Right kidney (tissue), 1 donor: Measurements from ENCODE around the gene CRTC2.
"Not testable (repeated sequence)": the region's sequence is repeated elsewhere in the genome, so short reads cannot be mapped to it uniquely, and the experiment has no call there.

ENCODE experiments used
- DNase-seq: peaks from one replicate; pipeline ENCODE4 v3.0.0-alpha.2; 2016

CRTC2 gene

DNA sequence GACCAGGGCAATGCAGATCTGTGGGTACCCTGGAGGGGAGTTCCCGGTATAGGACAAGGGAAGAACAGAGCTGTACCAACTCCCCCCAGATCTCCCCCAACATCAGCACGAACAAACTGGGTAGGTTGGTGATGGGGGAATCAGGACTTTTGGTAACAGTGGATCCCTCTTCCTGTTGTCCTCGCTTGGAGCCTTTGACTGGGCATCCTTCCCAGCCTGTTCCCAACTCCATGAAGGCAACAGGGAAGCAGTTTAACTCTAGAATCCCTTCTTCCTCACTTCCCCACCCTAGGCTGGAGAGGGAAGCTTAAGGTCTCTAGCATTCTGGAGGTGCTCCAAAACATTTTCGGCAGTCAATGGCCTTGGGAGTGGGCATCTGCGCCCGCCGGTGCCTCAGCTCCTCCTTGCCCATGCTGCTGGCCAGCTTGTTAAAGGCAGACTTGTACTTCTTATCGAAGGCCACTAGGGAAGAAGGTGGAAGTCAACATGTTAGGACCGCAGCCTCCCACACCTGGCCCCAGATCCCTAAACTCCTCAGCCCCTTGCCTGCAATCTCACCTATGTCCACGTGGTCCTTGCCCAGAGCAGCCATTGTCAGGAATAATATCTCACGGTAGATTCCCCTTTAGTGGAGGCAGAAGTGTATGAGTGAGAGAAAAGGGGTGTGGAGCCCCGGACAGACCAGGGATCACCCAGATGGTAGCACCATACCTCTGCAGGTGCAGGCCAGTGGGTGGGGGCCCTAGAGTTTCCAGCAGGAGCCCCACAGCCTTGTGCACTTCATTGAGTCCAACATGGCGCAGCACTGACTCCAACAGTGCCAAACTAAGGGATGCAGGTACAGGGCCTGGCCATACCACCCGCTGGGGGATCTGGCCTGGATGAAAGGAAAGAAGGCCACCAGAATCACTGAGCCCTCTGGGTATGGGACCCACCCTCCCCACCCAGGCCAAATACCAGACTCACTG, 28.1 kb downstream of the CRTC2 start:
- DNase-seq: no peak

DNA sequence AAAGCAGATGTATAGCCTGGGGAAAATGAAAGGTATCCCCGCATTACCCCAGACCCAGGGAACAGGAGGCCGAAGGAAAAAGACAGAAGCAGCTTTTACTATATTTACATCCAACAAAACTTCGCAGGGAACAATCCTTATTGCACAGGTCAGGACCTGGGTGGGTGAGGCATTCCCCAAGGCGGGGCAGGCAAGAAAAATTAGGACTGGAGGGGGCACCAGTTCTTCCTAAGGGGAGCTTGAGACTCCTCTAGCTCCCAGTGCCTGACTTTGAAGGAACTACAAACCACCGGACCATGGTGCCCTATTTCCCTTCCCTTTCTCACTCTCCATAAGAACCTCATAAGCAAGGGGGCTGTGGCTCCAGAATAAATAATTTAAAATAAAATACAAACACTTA, 29.0 kb downstream of the CRTC2 start:
- no peak for DNase-seq

DNA sequence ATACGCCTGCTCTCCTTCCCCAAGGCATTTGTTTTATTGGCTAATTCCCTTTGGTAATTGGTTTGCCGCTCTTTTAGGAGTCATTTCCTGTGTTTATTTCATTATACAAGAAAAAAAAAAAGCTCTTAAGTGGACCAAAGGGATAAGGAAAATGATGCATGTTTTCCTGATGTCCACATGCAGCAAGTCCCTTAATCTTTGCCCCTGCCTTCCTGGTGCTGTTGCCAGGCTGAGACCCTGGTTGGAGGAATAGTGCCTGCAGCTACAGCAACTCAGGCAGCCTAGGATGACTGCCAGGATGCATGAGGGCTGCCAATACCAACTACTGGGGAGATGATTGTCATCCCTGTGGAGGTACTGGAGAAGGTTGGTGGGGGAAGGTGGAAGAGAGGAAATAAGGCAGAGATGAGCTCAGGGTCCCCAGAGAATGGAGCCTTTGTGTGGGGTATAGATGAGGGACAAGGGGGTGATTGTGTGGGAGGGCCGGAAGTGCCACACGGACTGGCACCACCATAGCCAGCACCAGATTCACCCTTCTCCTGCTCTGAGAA, 29.5 kb downstream of the CRTC2 start:
- no peak for DNase-seq

DNA sequence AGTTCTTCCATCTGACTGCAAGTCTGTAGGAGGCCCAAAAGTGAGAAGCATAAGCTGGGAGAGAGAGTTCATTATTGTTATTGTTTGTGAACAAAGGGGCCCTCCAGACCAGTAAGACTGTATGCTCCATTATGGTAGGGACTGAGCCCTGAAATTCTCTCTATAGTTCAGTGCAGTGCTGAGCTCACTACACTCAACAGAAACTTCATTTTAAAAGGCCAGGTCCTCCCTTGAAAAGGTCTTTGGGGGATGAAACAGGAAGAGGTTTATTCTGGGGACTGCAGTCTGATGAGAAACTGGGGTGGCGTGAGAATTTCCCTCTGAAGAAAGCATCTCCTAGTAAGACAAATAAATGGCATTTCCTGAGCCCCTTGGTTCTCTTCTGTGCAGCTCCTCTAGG, 30.2 kb downstream of the CRTC2 start:
- no peak for DNase-seq

DNA sequence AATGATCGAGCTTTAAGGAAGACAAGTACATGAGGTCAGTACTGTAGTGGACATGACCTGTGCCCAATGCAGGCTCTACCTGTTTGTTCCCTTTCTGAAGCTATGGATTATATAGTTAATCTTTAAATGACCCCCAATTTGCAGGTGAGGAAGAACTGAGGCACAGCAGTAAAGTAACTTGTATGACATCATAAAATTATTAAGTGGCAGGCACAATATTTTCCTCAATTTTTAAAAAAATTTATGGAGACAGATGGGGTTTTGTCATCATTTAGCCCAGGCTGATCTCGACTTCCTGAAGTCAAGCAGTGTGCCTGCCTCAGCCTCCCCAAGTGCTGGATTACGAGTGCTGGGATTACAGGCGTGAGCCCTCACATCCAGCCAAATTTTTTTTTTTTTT, 32.0 kb downstream of the CRTC2 start:
- DNase-seq: no peak

DNA sequence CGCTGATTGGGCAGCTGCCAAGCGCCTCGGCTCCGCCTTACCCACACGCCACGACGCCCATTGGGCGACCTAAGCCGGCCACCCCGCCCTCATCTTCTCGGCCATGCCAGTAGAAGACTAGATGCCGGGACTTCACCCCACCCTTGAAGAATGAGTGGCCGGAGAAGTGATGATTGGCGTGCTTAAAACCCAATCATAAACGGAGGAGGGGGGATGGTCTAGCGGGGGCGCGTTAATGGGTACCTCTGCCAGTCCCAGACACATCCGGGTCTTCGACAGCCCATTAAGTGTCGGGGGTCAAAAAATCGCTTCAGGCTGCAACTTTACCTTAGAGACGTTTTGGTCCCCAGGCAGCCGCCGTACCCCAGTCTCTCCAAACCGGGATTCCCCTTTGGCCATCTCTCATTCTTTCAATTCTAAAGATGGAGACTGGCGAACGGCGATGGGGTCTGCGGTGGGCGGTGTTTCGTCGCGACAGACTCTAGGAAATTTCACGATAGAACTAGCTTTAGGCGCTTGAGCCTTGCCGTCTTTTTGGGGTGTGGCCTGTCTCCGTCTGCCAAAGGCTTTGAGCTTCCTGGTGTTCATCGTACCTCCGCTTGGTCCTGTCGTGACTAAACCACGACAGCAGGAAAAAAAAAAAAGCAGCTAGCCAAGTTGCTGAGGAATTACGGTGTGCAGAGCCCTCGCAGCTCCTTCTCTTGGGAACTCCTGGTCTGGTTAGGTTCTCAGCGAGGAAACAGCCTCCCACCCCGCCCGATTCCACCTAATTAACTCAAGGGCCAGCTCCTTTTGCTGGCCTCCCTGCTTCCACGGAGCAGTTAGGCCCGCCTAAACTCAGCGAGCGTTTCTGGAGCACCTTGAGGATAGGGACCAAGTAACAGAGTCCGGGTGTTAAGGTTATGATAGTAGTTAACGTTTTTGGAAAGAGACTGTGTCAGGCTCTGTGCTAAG, 35.2 kb downstream of the CRTC2 start, which contains the start of gene GATAD2B:
Gene GATAD2B (minus strand): TSS at position 1 of the 954 bp plus-strand sequence. CDS start 94,625 bp downstream, outside the sequence.
- peak; percentile 89 for DNase-seq

DNA sequence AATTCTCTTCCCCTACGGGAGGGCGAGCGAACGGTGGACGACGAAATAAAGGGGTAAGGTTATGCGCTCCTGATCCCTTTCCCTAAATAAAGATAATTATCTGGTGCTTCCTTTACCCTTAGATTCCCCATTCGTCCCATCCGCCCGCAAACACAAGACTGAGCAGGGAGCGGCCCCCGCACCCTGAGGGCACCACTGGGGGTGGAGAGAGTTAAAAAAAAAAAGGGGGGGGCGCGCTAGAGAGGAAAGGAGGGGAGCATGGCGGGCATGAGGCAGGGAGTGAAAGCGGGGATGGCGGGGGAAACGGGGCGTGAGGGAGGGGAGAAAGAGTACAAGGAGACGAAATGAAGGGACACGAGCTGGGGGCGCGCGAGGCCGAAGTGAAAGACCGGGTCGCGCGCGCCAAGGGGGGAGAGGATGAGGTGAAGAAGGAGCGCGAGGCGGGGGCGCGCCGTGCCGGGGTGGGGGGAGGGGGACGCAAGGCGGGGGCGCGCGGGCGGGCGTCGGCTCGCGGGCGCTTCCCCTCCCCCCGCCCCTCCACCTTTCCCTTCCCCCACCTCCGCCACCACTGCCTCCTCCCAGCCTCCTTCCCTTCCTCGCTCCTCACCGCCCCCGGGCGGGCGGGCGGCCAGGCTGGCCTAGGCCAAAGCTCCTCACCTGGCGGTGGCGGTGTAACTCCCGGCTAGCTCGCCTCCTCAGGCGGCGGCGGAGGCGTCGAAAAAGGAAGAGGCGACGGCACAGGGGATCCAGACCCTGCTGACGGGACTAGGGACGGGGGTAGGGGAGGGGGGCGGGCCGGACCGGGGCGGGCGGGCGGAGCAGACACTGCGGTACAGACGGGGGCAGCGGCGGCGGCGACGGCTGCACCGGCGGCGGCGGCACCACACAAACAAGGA, 36.1 kb downstream of the CRTC2 start:
- DNase-seq: no peak

DNA sequence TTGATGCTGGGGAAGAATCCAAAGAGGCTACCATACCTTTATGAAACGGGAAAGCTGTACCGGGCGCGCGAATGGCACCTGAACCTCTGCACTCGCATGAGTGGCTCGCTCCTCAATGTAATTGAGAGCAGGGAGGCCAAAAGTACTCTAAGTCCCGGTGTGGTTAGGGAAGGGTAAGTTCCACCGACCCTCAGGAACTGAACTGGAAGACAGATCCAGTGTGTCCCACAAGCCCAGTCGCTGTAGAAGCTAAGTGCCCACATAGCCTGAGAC, 36.7 kb downstream of the CRTC2 start:
- peak; percentile 49 for DNase-seq

DNA sequence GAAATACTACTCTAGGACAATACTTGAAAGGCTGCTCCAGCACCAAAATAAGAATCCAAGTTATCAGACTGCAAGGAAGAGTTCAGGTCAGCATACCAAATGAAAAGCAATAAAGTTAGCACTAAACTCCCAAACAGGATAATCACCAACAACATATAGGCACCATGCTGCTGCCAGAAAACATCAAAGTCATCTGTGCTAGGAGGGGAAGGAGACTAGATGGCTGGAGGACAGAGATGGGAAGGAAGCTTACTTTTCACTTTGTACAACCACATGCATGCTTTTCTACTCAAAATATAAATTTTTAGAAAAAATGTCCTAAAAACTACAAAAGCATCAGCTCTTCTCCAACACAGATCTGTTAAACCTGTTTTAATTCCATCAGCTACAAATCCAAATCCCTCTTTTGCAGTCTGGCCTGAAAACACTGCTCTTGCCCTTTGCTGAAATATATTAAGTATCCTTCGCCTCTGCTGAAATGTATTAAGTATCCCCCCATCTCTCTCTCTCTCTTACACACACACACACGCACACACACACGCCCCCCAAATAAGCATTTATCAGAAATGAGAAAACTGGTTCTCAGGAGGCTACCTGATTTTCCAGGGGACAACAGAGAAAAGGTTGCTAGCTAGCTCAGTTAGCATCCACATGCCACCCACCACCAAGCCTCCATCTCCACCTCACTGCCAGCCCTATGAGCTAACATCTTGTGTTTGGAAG, 37.2 kb downstream of the CRTC2 start:
- no peak for DNase-seq

DNA sequence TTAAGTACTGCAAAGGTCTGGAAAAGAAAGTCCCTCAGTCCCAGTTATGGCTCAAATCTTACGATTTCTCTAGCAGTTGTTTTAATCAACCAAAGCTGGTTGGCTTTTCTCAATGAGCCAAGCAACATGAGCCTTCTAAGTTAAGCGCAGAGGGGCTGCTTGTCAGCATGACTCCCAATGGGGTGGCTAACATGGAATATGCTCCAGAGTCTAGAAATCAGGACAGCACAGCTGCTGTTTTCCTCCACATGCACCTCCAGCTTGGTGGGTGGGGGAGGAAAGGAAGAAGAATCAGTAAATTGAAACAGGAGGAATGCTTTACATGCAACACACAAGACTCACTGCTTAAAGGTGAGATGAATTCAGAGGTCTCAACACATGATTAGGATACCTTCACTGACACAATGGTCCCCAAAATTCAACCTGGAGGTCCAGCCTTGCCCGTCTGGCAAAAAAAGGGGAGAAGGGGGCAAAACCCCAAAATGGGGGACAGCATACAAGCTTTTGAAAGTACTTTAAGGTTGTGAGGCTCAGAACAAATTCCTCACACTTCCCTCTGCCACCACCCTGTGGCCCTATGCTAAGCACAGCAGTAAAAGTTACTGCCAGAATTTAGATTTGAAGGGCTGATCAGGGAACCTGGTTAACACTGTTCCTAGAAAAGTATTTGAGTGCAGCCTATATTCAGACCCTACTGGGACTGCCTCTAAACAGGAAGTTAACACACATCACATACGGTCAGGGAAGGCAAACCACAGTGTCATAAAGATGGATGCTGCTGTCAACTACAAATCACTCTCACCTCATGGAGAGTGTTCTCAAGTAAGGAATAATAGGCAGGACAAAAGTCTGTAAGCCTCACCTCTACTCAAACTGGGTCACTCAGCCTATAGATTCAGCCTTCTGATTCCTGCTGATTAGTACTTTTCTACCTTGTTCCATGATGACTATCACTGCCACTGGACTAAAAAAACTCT, 38.2 kb downstream of the CRTC2 start:
- no peak for DNase-seq

DNA sequence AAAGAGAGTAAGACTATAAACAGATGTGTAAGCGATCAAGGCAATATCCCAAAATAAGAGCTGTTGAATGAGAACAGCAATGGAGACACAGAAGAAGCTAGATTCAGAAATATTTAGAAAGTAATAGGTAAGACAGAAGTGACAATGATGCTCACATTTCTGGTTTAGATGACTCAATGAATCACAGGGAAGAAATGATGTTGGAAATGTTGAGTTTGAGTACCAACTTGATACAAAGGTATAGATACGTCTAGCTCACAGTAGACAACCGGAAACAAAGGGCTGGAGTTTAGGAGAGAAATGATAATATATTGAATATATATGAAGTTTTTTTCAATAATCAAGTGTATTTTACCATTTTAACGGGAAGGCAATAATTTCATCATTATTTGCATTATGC, 42.1 kb downstream of the CRTC2 start:
- DNase-seq: no peak

DNA sequence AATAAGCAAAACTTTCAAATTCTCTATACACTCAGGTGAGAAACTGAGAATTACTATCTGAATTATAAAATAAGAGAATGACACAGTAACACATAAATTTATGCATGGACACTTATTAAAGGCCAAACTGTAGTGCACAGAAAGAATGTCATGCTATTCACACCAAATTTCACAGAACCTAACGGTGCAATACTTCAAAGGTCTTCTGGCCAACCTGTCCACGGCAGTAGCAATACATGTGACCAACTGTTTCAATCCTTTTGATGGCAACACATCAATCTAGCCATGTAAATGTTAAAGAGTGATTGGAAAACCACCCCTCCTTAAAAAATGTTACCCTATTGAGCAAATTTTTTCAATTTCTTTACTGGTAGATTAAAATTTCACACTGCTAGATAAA, 46.1 kb downstream of the CRTC2 start:
- DNase-seq: no peak

DNA sequence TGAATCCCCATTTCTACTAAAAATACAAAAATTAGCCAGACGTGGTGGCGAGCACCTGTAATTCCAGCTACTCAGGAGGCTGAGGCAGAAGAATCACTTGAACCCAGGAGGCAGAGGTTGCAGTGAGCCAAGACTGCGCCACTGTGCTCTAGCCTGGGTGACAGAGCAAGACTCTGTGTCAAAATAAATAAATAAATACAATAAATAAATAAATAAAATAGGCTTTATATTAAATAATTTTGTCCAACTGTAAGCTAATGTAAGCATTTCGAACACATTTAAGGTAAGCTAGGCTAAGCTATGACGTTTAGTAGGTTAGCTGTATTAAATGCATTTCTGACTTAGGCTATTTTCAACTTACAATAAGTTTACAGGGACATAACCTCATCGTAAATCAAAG, 47.9 kb downstream of the CRTC2 start:
- DNase-seq: not testable (repeated sequence)

DNA sequence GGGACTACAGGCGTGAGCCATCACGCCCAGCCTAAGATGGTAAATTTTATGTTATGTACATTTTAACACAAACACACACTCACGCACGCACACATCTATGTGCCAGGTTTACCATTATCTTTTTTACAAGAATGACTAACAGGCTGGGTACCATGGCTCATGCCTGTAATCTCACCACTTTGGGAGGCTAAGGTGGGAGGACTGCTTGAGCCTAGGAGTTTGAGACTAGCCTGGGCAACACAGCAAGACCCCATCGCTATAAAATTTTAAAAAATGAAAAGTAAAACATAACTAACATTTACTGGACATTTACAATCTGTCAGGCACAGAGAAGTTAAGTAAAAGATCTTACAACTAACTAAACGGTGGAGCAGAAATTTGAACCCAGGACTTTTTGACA, 50.3 kb downstream of the CRTC2 start:
- no peak for DNase-seq

DNA sequence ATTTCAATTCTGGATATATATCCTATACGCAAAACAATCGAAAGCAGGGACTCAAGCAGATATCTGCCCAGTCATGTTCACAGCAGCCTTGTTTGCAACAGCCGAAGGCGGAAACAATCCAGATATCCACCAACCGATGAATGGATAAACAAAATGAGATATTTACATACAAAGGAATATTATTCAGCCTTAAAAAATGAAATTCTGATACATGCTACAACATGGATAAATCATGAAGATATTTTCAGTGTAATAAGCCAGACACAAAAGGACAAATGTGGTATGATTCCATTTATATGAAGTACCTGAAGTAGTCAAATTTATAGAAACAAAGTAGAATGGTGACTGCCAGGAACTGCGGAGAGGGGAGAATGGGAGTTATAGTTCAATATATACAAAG, 51.3 kb downstream of the CRTC2 start:
- no peak for DNase-seq

DNA sequence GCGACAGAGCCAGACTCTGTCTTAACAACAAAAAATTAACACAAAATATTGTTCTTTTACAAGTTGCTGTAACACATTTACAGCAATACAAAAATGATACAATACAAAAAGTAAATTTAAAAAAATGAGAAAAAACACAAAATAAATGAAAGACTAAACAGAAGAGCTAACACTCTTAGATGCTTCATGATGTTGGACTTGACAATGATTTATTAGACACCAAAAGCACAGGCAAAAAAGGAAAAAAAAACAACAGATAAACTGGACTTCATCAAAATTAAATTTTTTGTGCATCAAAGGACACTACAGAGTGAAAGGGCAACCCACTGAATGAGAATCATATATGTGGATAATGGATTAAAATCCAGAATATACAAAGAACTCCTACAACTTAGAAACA, 52.0 kb downstream of the CRTC2 start:
- no peak for DNase-seq

DNA sequence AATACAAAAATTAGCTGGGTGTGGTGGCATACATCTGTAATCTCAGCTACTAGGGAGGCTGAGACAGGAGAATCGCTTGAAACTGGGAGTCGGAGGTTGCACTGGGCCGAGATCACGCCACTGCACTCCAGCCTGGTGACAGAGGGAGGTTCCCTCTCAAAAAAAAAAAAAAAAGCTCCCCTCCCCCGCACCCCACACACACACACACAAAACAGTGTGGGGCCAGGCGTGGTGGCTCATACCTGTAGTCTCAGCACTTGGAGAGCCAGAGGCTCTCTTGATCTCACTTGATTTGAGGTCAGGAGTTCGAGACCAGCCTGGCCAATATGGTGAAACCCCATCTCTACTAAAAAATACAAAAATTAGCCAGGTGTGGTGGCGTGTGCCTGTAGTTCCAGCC, 52.5 kb downstream of the CRTC2 start:
- not testable (repeated sequence) for DNase-seq

DNA sequence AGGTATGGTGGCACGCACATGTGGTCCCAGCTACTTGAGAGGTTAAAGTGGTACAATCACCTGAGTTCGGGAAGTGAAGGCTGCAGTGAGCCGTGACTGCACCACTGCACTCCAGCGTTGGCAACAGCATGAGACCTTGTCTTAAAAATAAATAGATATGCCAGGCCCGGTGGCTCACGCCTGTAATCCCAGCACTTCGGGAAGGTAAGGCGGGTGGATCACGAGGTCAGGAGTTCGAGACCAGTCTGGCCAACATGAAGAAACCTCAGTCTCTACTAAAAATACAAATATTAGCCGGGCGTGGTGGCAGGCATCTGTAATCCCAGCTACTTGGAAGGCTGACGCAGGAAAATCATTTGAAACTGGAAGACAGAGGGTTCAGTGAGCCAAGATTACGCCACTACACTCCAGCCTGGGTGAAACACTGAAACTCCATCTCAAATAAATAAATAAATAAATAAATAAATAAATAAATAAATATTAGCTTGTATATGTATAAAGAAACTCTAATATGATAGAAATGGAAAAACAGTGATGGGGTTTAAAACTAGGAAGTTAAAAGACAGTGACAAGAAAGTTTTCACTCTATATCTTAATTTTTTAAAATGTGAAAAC, 54.5 kb downstream of the CRTC2 start:
- no peak for DNase-seq

DNA sequence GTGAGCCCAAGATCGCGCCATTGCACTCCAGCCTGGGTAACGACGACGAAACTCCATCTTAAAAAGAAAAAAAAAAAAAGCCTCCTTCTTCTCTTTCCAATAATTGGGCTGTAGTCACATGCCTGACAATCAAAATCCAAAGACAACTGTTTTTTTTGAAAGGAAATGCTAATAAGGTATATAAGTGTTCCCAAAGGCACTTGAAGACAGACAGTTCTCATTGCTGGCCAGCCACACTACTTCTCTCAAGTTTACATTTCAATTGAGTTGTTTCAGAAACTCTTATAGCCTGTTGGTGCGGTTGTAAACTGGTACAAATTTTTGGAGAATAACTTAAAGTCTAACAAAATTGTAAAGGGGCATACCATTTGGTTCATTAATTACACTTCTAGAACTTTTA, 58.9 kb downstream of the CRTC2 start:
- DNase-seq: no peak
